HEK293 (cell line): ENCODE data around the gene STX5.
A peak's percentile ranks its signal among the peaks of the same experiment; 100 is the strongest.

Source experiments
- CTCF ChIA-PET: fragments of 350-600 bp; formaldehyde crosslinking; extraction: SDS; loops from one replicate; lab custom pipeline; 2021; ENCODE audit warnings: antibody characterized with exemption; lab: Yijun Ruan, JAX
- POLR2A ChIA-PET: fragments of 300-600 bp; formaldehyde crosslinking; extraction: SDS; loops from one replicate; lab custom pipeline; 2020; ENCODE audit warnings: antibody characterized with exemption, inconsistent platforms; lab: Yijun Ruan, JAX
- H3K27ac ChIP-seq: fragments of 200-500 bp; sonication (Bioruptor generic); 2 replicates; pipeline ENCODE4 v1.5.1; 2014; ENCODE audit warnings: low read depth, low read length, control low read depth, inconsistent platforms; ENCODE audit errors: extremely low read depth
- H3K36me3 ChIP-seq, 2 experiments: fragments of 200-500 bp in 1 of 2; sonication (Bioruptor generic) in 1 of 2; 1 replicate in 1 of 2; 2 replicates in 1 of 2; pipeline ENCODE4 v1.5.1; 2014 to 2017; ENCODE audit warnings: inconsistent platforms in 2 of 2, low read length in 2 of 2; ENCODE audit not compliant: control insufficient read depth in 2 of 2, insufficient read depth in 1 of 2
- H3K4me1 ChIP-seq: fragments of 200-500 bp; sonication (Bioruptor generic); 2 replicates; pipeline ENCODE4 v1.5.1; 2014; ENCODE audit warnings: mild to moderate bottlenecking, low read length, inconsistent platforms; ENCODE audit not compliant: control insufficient read depth, insufficient read depth
- H3K4me3 ChIP-seq: 2 replicates; pipeline ENCODE4 v1.5.1; 2011; ENCODE audit warnings: low read depth, mild to moderate bottlenecking, control low read depth, low read length, moderate library complexity
- H3K9me3 ChIP-seq: fragments of 200-500 bp; sonication (Bioruptor generic); 2 replicates; pipeline ENCODE4 v1.5.1; 2014; ENCODE audit warnings: low read depth, low read length, inconsistent platforms; ENCODE audit not compliant: control insufficient read depth, insufficient read depth
- BCL6B ChIP-seq: fragments of 450-650 bp; formaldehyde crosslinking; IDR thresholded peaks from 2 replicates; pipeline ENCODE4 v1.5.1; 2017; ENCODE audit warnings: missing biosample characterization, missing genetic modification characterization
- GLI2 ChIP-seq: fragments of 450-650 bp; formaldehyde crosslinking; IDR thresholded peaks from 2 replicates; pipeline ENCODE4; 2017; ENCODE audit warnings: missing biosample characterization, missing genetic modification characterization, low read depth, borderline replicate concordance
- GLIS1 ChIP-seq: fragments of 450-650 bp; formaldehyde crosslinking; IDR thresholded peaks from 2 replicates; pipeline ENCODE4 v1.5.1; 2016; ENCODE audit warnings: missing biosample characterization, missing genetic modification characterization
- SP3 ChIP-seq: fragments of 450-650 bp; formaldehyde crosslinking; IDR thresholded peaks from 2 replicates; pipeline ENCODE4 v1.5.1; 2016; ENCODE audit warnings: missing biosample characterization, missing genetic modification characterization
- YY1 ChIP-seq: fragments of 450-650 bp; formaldehyde crosslinking; IDR thresholded peaks from 2 replicates; pipeline ENCODE4 v1.5.1; 2018; ENCODE audit warnings: missing biosample characterization, missing genetic modification characterization
- ZBTB44 ChIP-seq: fragments of 450-650 bp; IDR thresholded peaks from 2 replicates; pipeline ENCODE4 v1.5.1; 2018; ENCODE audit warnings: missing biosample characterization, mild to moderate bottlenecking, missing genetic modification characterization
- ZNF132 ChIP-seq: fragments of 450-650 bp; formaldehyde crosslinking; IDR thresholded peaks from 2 replicates; pipeline ENCODE4 v1.5.1; 2017; ENCODE audit warnings: missing biosample characterization, missing genetic modification characterization, borderline replicate concordance
- ZNF148 ChIP-seq: fragments of 450-650 bp; formaldehyde crosslinking; IDR thresholded peaks from 2 replicates; pipeline ENCODE4 v1.5.0; 2017; ENCODE audit warnings: missing biosample characterization, missing genetic modification characterization, borderline replicate concordance
- ZNF292 ChIP-seq: fragments of 450-650 bp; formaldehyde crosslinking; IDR thresholded peaks from 2 replicates; pipeline ENCODE4 v1.5.1; 2016; ENCODE audit warnings: low read depth, missing biosample characterization, missing genetic modification characterization, borderline replicate concordance
- ZNF302 ChIP-seq: fragments of 450-650 bp; formaldehyde crosslinking; IDR thresholded peaks from 2 replicates; pipeline ENCODE4 v1.5.1; 2016; ENCODE audit warnings: missing biosample characterization, missing genetic modification characterization, low read depth
- ZNF366 ChIP-seq: fragments of 450-650 bp; formaldehyde crosslinking; conservative IDR thresholded peaks from 2 replicates; pipeline ENCODE4 v1.5.1; 2016; ENCODE audit warnings: missing biosample characterization, missing genetic modification characterization
- ZNF558 ChIP-seq: fragments of 450-650 bp; formaldehyde crosslinking; IDR thresholded peaks from 2 replicates; pipeline ENCODE4 v1.5.1; 2016; ENCODE audit warnings: missing biosample characterization, missing genetic modification characterization
- ZNF585B ChIP-seq: fragments of 450-650 bp; formaldehyde crosslinking; IDR thresholded peaks from 2 replicates; pipeline ENCODE4 v1.5.1; 2016; ENCODE audit warnings: missing biosample characterization, missing genetic modification characterization
- ZNF747 ChIP-seq: fragments of 450-650 bp; formaldehyde crosslinking; IDR thresholded peaks from 2 replicates; pipeline ENCODE4 v1.5.1; 2016; ENCODE audit warnings: missing biosample characterization, missing genetic modification characterization
- ZSCAN30 ChIP-seq: fragments of 450-650 bp; IDR thresholded peaks from 2 replicates; pipeline ENCODE4 v1.5.1; 2018; ENCODE audit warnings: missing biosample characterization, mild to moderate bottlenecking, missing genetic modification characterization, moderate library complexity
- ZSCAN4 ChIP-seq: fragments of 450-650 bp; formaldehyde crosslinking; IDR thresholded peaks from 2 replicates; pipeline ENCODE4 v1.5.1; 2017; ENCODE audit warnings: missing biosample characterization, missing genetic modification characterization
- ZXDB ChIP-seq: fragments of 450-650 bp; formaldehyde crosslinking; IDR thresholded peaks from 2 replicates; pipeline ENCODE4 v1.5.1; 2016; ENCODE audit warnings: missing biosample characterization, missing genetic modification characterization

The STX5 gene

GRCh38 chr11:62839050-62839945 is 7.4 kb upstream of the STX5 start, which contains the start of gene WDR74 (continued):
- TF ChIP-seq ZXDB (tag by site-specific recombination) (peak; percentile 87), ZNF292 (tag by site-specific recombination) (no peak), ZNF747 (tag by site-specific recombination) (no peak), ZNF132 (tag by site-specific recombination) (no peak), ZSCAN4 (tag by site-specific recombination) (no peak), YY1 (tag by site-specific recombination) (peak; percentile 93), ZNF366 (no peak), GLI2 (tag by site-specific recombination) (no peak), GLIS1 (no peak), ZNF585B (no peak), ZNF148 (tag by site-specific recombination) (no peak), ZSCAN30 (tag by site-specific recombination) (peak; percentile 79), ZNF302 (tag by site-specific recombination) (no peak)

- H3K4me1 ChIP-seq = 0 out of 2 replicates have a peak, but pooled peaks cover under 1% of the 10 kb centered on the region
- ChIA-PET CTCF (interaction anchor here (0.8 kb wide), 1 partner anchor 49 kb away, joined by 3 read pairs; no protein-coding TSS in a partner anchor), POLR2A (interaction anchor here (5.1 kb wide), 1 partner anchor 47 kb away, joined by 40 read pairs; the partner anchor contains the start of gene TMEM179B)
- peaks cover 0 to 43% of the 10 kb centered on the region in 2 experiments; a peak in 2 of 3 replicates for H3K36me3 ChIP-seq
- H3K27ac ChIP-seq = no peak overlapping the region
- H3K4me3 ChIP-seq = no peak overlapping the region
- H3K9me3 ChIP-seq = no peaks in the 10 kb centered on the region
- TF ChIP-seq ZBTB44 (tag by site-specific recombination) (no peak), ZNF558 (tag by site-specific recombination) (no peak), BCL6B (tag by site-specific recombination) (no peak), ZNF366 (no peak), SP3 (tag by site-specific recombination) (no peak)
- TF ChIP-seq, all 188 proteins: peak for 0
Measured at GRCh38 chr11:62835336-62835735, 3.5 kb upstream of the STX5 start.
